ENCODE measurements around the gene HSPG2. TPM values are rescaled to one million over a fixed set of nuclear protein-coding genes. Genes with fewer than 3 reads are reported as not detected.
A peak's percentile ranks its signal among the peaks of the same experiment; 100 is the strongest.
"Not testable (repeated sequence)": the region's sequence is repeated elsewhere in the genome, so short reads cannot be mapped to it uniquely, and the experiment has no call there.

HSPG2 gene
- total RNA-seq, 1 donor from 2014 or later = 221 TPM

GRCh38 chr1:21925334-21925940 is 11.7 kb downstream of the HSPG2 start:
- peak overlapping the region; percentile 22 for H3K27ac Mint-ChIP-seq
- no peaks in the 10 kb centered on the region for H3K9me3 Mint-ChIP-seq
- peaks cover 62% of the 10 kb centered on the region for H3K4me1 Mint-ChIP-seq

GRCh38 chr1:21924503-21925005 is 12.6 kb downstream of the HSPG2 start:
- no peaks in the 10 kb centered on the region for H3K27me3 Mint-ChIP-seq (ENCODE audit: low read depth)
- no peaks in the 10 kb centered on the region for H3K9me3 Mint-ChIP-seq
- TF ChIP-seq CTCF (IDR thresholded peaks at IDR 0.05; ENCODE audit: unreplicated experiment) = no peak
- no peaks in the 10 kb centered on the region for H3K36me3 Mint-ChIP-seq
- no peak for DNase-seq (ENCODE audit: low spot score in 2 of 2, unreplicated experiment in 2 of 2)
- H3K4me1 Mint-ChIP-seq = peaks cover 54% of the 10 kb centered on the region
- no peak overlapping the region for H3K4me3 Mint-ChIP-seq
- H3K27ac Mint-ChIP-seq = peak overlapping the region; percentile 22

More at GRCh38 chr1:21925334-21925940, 11.7 kb downstream of the HSPG2 start:
- no peak for DNase-seq (ENCODE audit: low spot score in 2 of 2, unreplicated experiment in 2 of 2)
- no peak overlapping the region for H3K4me3 Mint-ChIP-seq
- no peaks in the 10 kb centered on the region for H3K36me3 Mint-ChIP-seq
- TF ChIP-seq CTCF (IDR thresholded peaks at IDR 0.05; ENCODE audit: unreplicated experiment) = no peak
- H3K27me3 Mint-ChIP-seq (ENCODE audit: low read depth) = no peaks in the 10 kb centered on the region

- H3K9me3 Mint-ChIP-seq = no peaks in the 10 kb centered on the region
- no peak overlapping the region for H3K4me3 Mint-ChIP-seq
Measured at GRCh38 chr1:21922090-21923013, 14.8 kb downstream of the HSPG2 start.

GRCh38 chr1:21921100-21921875 is 15.8 kb downstream of the HSPG2 start:
- Mint-ChIP-seq H3K36me3 (peaks cover 5% of the 10 kb centered on the region), H3K27ac (peak overlapping the region; percentile 77), H3K27me3 (ENCODE audit: low read depth) (no peaks in the 10 kb centered on the region), H3K4me1 (peaks cover 52% of the 10 kb centered on the region), H3K4me3 (no peak overlapping the region), H3K9me3 (no peaks in the 10 kb centered on the region)
- DNase-seq (ENCODE audit: low spot score in 2 of 2, unreplicated experiment in 2 of 2) = no peak
- no peak for TF ChIP-seq CTCF (IDR thresholded peaks at IDR 0.05; ENCODE audit: unreplicated experiment)

More at GRCh38 chr1:21922090-21923013, 14.8 kb downstream of the HSPG2 start:
- Mint-ChIP-seq H3K36me3 (peaks cover 2% of the 10 kb centered on the region), H3K27ac (peak overlapping the region; percentile 77), H3K27me3 (ENCODE audit: low read depth) (no peaks in the 10 kb centered on the region), H3K4me1 (peaks cover 53% of the 10 kb centered on the region)
- no peak for DNase-seq (ENCODE audit: low spot score in 2 of 2, unreplicated experiment in 2 of 2)
- TF ChIP-seq CTCF (IDR thresholded peaks at IDR 0.05; ENCODE audit: unreplicated experiment) = no peak

GRCh38 chr1:21919520-21919919 is 17.6 kb downstream of the HSPG2 start:
- DNase-seq (ENCODE audit: low spot score in 2 of 2, unreplicated experiment in 2 of 2) = no peak
- Mint-ChIP-seq H3K9me3 (no peaks in the 10 kb centered on the region), H3K27ac (no peak overlapping the region), H3K27me3 (ENCODE audit: low read depth) (no peaks in the 10 kb centered on the region), H3K4me1 (peaks cover 43% of the 10 kb centered on the region), H3K4me3 (no peak overlapping the region), H3K36me3 (peaks cover 5% of the 10 kb centered on the region)
- TF ChIP-seq CTCF (IDR thresholded peaks at IDR 0.05; ENCODE audit: unreplicated experiment) = no peak

- H3K27ac Mint-ChIP-seq; H3K4me3 Mint-ChIP-seq; H3K27me3 Mint-ChIP-seq (ENCODE audit: low read depth); H3K9me3 Mint-ChIP-seq; DNase-seq (ENCODE audit: low spot score in 2 of 2, unreplicated experiment in 2 of 2); H3K36me3 Mint-ChIP-seq: not testable (repeated sequence)
- peaks cover 25% of the 10 kb centered on the region for H3K4me1 Mint-ChIP-seq
Measured at GRCh38 chr1:21917239-21917631, 19.9 kb downstream of the HSPG2 start.

All from mesothelial cell of epicardium (in vitro differentiated cells).